ENCODE data around the gene PES1. TPM values are rescaled to one million over a fixed set of nuclear protein-coding genes. Genes with fewer than 3 reads are reported as not detected.

Gene PES1
- total RNA-seq, result 10 to 100 TPM; 55.2 to 55.6 TPM

GRCh38 chr22:30591588-30592359, at the start of gene PES1:
TSS of gene PES1 (minus strand) at chr22:30591910. CDS start at chr22:30591833, 77 bp downstream.

GRCh38 chr22:30635273-30636225, 43.8 kb upstream of the PES1 start, which contains the start of gene SLC35E4:
TSS of gene SLC35E4 (plus strand) at chr22:30635781. CDS start at chr22:30636451, 670 bp downstream.

GRCh38 chr22:30606455-30607299, 15.0 kb upstream of the PES1 start, which contains the start of gene TCN2:
TSS of gene TCN2 (plus strand) at chr22:30607174. CDS start at chr22:30607332, 158 bp downstream.

GRCh38 chr22:30574095-30574981, 17.4 kb downstream of the PES1 start, which contains the start of gene GAL3ST1:
TSS of gene GAL3ST1 (minus strand) at chr22:30574665. CDS start at chr22:30557392, 17,273 bp downstream.

GRCh38 chr22:30546616-30547015, 45.1 kb downstream of the PES1 start, which contains the start of gene SEC14L6:
TSS of gene SEC14L6 (minus strand) at chr22:30546741. CDS start at chr22:30546682, 59 bp downstream.

Other genes starting within 250 kb of the PES1 start
- gene SF3A1, start 235.0 kb downstream of the PES1 start, total RNA-seq, result 100 to 1,000 TPM; 217 to 233 TPM
- 1 to 10 TPM; 3.3 to 4.2 TPM for gene CCDC157, start 234.9 kb downstream of the PES1 start, total RNA-seq
- gene RNF215, start 204.5 kb downstream of the PES1 start, total RNA-seq, result 1 to 10 TPM; 8.6 to 9.2 TPM
- 1 to 10 TPM; 7.7 to 9.4 TPM for gene SEC14L2, start 194.9 kb downstream of the PES1 start, total RNA-seq
- gene MTFP1, start 166.1 kb downstream of the PES1 start, total RNA-seq, result 10 to 100 TPM; 51.7 to 55.4 TPM
- gene SEC14L3, start 119.9 kb downstream of the PES1 start, total RNA-seq, result under 1 TPM in 1 of 2 experiments, not detected in 1; 0.10 TPM
- not detected for gene SEC14L4, start 86.2 kb downstream of the PES1 start, total RNA-seq
- gene SEC14L6, start 45.2 kb downstream of the PES1 start, total RNA-seq, result not detected
- gene GAL3ST1, start 17.2 kb downstream of the PES1 start, total RNA-seq, result not detected
- under 1 TPM; 0.23 to 0.24 TPM for gene TCN2, start 15.3 kb upstream of the PES1 start, total RNA-seq
- gene SLC35E4, start 43.9 kb upstream of the PES1 start, total RNA-seq, result 1 to 10 TPM; 2.0 TPM
- gene DUSP18, start 76.0 kb upstream of the PES1 start, total RNA-seq, result 1 to 10 TPM; 8.0 to 8.8 TPM
- gene OSBP2, start 103.0 kb upstream of the PES1 start, total RNA-seq, result 1 to 10 TPM in 1 of 2 experiments, under 1 TPM in 1; 0.73 to 1.0 TPM